Measurements from ENCODE around the gene ORAI2. TPM values are rescaled to one million over a fixed set of nuclear protein-coding genes. Genes with fewer than 3 reads are reported as not detected.
"Not testable (repeated sequence)": the region's sequence is repeated elsewhere in the genome, so short reads cannot be mapped to it uniquely, and the experiment has no call there.

Gene ORAI2
- total and polyA plus RNA-seq, 2 of the 8 experiments (the other 6 are each of a cell fraction or from before 2014, with no cell fraction given) = 20.7 to 35.2 TPM

DNA sequence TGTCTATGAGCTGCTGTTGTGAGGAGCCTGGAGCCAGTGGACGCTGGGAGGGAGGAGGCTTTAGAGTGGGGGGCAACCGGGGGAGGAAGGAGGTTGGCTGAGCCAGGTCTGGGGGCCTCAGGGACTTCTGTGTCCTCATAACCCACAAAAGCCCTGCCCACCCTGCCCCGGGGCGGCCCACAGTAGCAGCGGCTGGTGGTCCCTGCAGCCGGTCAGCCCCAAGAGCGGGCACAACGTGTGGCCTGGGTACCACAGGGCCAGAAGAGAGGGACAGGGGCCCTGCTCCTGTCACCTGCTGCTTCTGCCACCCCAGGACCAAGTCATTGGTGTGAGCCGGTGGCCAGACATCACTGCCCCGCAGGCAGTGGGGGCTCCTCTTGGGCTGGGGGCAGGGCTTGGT, 48.6 kb downstream of the ORAI2 start:
- H2BK5ac ChIP-seq (ENCODE audit: low read depth, low read length); H4K5ac ChIP-seq (ENCODE audit: insufficient read length, low read depth, low read length); H3K18ac ChIP-seq (ENCODE audit: extremely low read depth, low read length); H2BK15ac ChIP-seq (ENCODE audit: low read length); H3K23me2 ChIP-seq (ENCODE audit: low read depth, low read length); H3K9ac ChIP-seq (replicated peaks in 1 of 4; ENCODE audit: extremely low read depth in 1 of 4, low read depth in 3 of 4, low read length in 3 of 4); H2AK5ac ChIP-seq (ENCODE audit: low read depth, low read length); H2BK120ac ChIP-seq (replicated peaks; ENCODE audit: low read depth, low read length); H3K79me1 ChIP-seq (ENCODE audit: low read depth, low read length); H3K14ac ChIP-seq (ENCODE audit: insufficient read length); H4K20me1 ChIP-seq (replicated peaks in 1 of 2; ENCODE audit: control insufficient read depth in 1 of 2, insufficient read depth in 2 of 2, low read length in 2 of 2); H4K8ac ChIP-seq (ENCODE audit: extremely low read depth, insufficient read depth, low read length); H3K4ac ChIP-seq (replicated peaks; ENCODE audit: insufficient read length, low read depth, low read length); H3K4me3 ChIP-seq (ENCODE audit: extremely low read depth in 1 of 4, insufficient read depth in 2 of 4, low read depth in 3 of 4, low read length in 4 of 4); H3K56ac ChIP-seq (replicated peaks; ENCODE audit: insufficient read length, low read depth, low read length); H4K91ac ChIP-seq (replicated peaks; ENCODE audit: insufficient read length, low read length); H2BK12ac ChIP-seq (ENCODE audit: low read depth, low read length); H2AFZ ChIP-seq (ENCODE audit: low read length); H2BK20ac ChIP-seq (ENCODE audit: low read length); CTCF ChIA-PET (ENCODE audit: partially characterized antibody); FAIRE-seq; H3K27ac ChIP-seq (ENCODE audit: low read depth, low read length); H3K23ac ChIP-seq (ENCODE audit: insufficient read length); H3K79me2 ChIP-seq (ENCODE audit: control insufficient read depth in 1 of 2, insufficient read depth in 2 of 2, low read length in 2 of 2); H3K4me1 ChIP-seq (replicated peaks in 1 of 4; ENCODE audit: control insufficient read depth in 3 of 4, insufficient read depth in 4 of 4, low read length in 3 of 4); POLR2A ChIA-PET (ENCODE audit: partially characterized antibody); H3K36me3 ChIP-seq (ENCODE audit: control insufficient read depth in 2 of 4, insufficient read depth in 4 of 4, low read length in 3 of 4); H3K27me3 ChIP-seq (replicated peaks in 1 of 4; ENCODE audit: control insufficient read depth in 3 of 4, extremely low read depth in 1 of 4, insufficient read depth in 3 of 4, low read length in 3 of 4); H3K9me3 ChIP-seq (ENCODE audit: insufficient read depth in 2 of 2, low read depth in 1 of 2, low read length in 1 of 2); H3K4me2 ChIP-seq (ENCODE audit: insufficient read depth in 1 of 2, low read depth in 2 of 2, low read length in 2 of 2): not testable (repeated sequence)
- peak in 1 of 2 experiments; percentile 39 for DNase-seq (ENCODE audit: low read depth in 1 of 2, low spot score in 2 of 2)
- no CpG with 5 or more reads among the region's 10 CpGs for WGBS, 2 experiments (ENCODE audit: extremely low coverage in 1 of 2, insufficient coverage in 1 of 2, insufficient read length in 1 of 2, insufficient replicate concordance in 2 of 2, low coverage in 1 of 2, low lambda C conversion rate in 2 of 2, missing lambda C conversion rate in 1 of 2)

GRCh38 chr7:102484317-102484716, 50.9 kb downstream of the ORAI2 start:
- H2AK5ac ChIP-seq (ENCODE audit: low read depth, low read length); H2BK15ac ChIP-seq (ENCODE audit: low read length); H3K56ac ChIP-seq (replicated peaks; ENCODE audit: insufficient read length, low read depth, low read length); H3K4me3 ChIP-seq (ENCODE audit: extremely low read depth in 1 of 4, insufficient read depth in 2 of 4, low read depth in 3 of 4, low read length in 4 of 4); FAIRE-seq; H3K79me2 ChIP-seq (ENCODE audit: control insufficient read depth in 1 of 2, insufficient read depth in 2 of 2, low read length in 2 of 2); H4K20me1 ChIP-seq (replicated peaks in 1 of 2; ENCODE audit: control insufficient read depth in 1 of 2, insufficient read depth in 2 of 2, low read length in 2 of 2); H3K18ac ChIP-seq (ENCODE audit: extremely low read depth, low read length); H4K91ac ChIP-seq (replicated peaks; ENCODE audit: insufficient read length, low read length); POLR2A ChIA-PET (ENCODE audit: partially characterized antibody); H3K27ac ChIP-seq (ENCODE audit: low read depth, low read length); H4K5ac ChIP-seq (ENCODE audit: insufficient read length, low read depth, low read length); H3K36me3 ChIP-seq (ENCODE audit: control insufficient read depth in 2 of 4, insufficient read depth in 4 of 4, low read length in 3 of 4); H3K4ac ChIP-seq (replicated peaks; ENCODE audit: insufficient read length, low read depth, low read length); H3K79me1 ChIP-seq (ENCODE audit: low read depth, low read length); H3K4me2 ChIP-seq (ENCODE audit: insufficient read depth in 1 of 2, low read depth in 2 of 2, low read length in 2 of 2); H2BK5ac ChIP-seq (ENCODE audit: low read depth, low read length); H3K23me2 ChIP-seq (ENCODE audit: low read depth, low read length); H3K23ac ChIP-seq (ENCODE audit: insufficient read length); H3K14ac ChIP-seq (ENCODE audit: insufficient read length); H2AFZ ChIP-seq (ENCODE audit: low read length); CTCF ChIA-PET (ENCODE audit: partially characterized antibody); H3K9ac ChIP-seq (replicated peaks in 1 of 4; ENCODE audit: extremely low read depth in 1 of 4, low read depth in 3 of 4, low read length in 3 of 4); H2BK12ac ChIP-seq (ENCODE audit: low read depth, low read length); H2BK20ac ChIP-seq (ENCODE audit: low read length); H3K4me1 ChIP-seq (replicated peaks in 1 of 4; ENCODE audit: control insufficient read depth in 3 of 4, insufficient read depth in 4 of 4, low read length in 3 of 4); H3K9me3 ChIP-seq (ENCODE audit: insufficient read depth in 2 of 2, low read depth in 1 of 2, low read length in 1 of 2); H4K8ac ChIP-seq (ENCODE audit: extremely low read depth, insufficient read depth, low read length); H3K27me3 ChIP-seq (replicated peaks in 1 of 4; ENCODE audit: control insufficient read depth in 3 of 4, extremely low read depth in 1 of 4, insufficient read depth in 3 of 4, low read length in 3 of 4); H2BK120ac ChIP-seq (replicated peaks; ENCODE audit: low read depth, low read length): not testable (repeated sequence)
- no CpG with 5 or more reads among the region's 5 CpGs for WGBS, 2 experiments (ENCODE audit: extremely low coverage in 1 of 2, insufficient coverage in 1 of 2, insufficient read length in 1 of 2, insufficient replicate concordance in 2 of 2, low coverage in 1 of 2, low lambda C conversion rate in 2 of 2, missing lambda C conversion rate in 1 of 2)
- peak in 1 of 2 experiments; percentile 27 for DNase-seq (ENCODE audit: low read depth in 1 of 2, low spot score in 2 of 2)
